Measurements from ENCODE around the gene SYCP3. TPM values are rescaled to one million over a fixed set of nuclear protein-coding genes. Genes with fewer than 3 reads are reported as not detected.

The SYCP3 gene
- total and polyA plus RNA-seq, 8 donors = 0.06 to 0.31 (median 0.25) TPM; not detected in 3

GRCh38 chr12:101694986-101695385, 44.3 kb downstream of the SYCP3 start:
- TF ChIP-seq CTCF (IDR thresholded peaks at IDR 0.05) = no peak
- peaks cover 8 to 20% (median 9%) of the 10 kb centered on the region in 3 donors for H3K4me1 ChIP-seq
- no peaks in the 10 kb centered on the region for H3K27me3 ChIP-seq
- ATAC-seq (no peak), DNase-seq (no peak), FAIRE-seq (no peak)
- H3K36me3 ChIP-seq = no peaks in the 10 kb centered on the region
- no peak overlapping the region for H3K4me3 ChIP-seq
- H3K27ac ChIP-seq = no peak overlapping the region
- H3K9me3 ChIP-seq = no peaks in the 10 kb centered on the region
- intact Hi-C loops (cut with DNase I) = no loop called here
- 96 to 99% methylated on average over 2 of the region's 2 CpGs for WGBS, 2 donors

GRCh38 chr12:101694297-101694848, 44.9 kb downstream of the SYCP3 start:
- no peak for FAIRE-seq
- no peak for TF ChIP-seq CTCF (IDR thresholded peaks at IDR 0.05)
- WGBS, 2 donors = 94 to 96% methylated on average over 2 of the region's 2 CpGs

GRCh38 chr12:101691503-101692096, 47.7 kb downstream of the SYCP3 start:
- Histone ChIP-seq H3K36me3 (no peaks in the 10 kb centered on the region), H3K9me3 (no peaks in the 10 kb centered on the region), H3K4me3 (no peak overlapping the region), H3K4me1 (peaks cover 5 to 8% (median 6%) of the 10 kb centered on the region in 3 donors), H3K27ac (no peak overlapping the region), H3K27me3 (no peaks in the 10 kb centered on the region)
- ATAC-seq (no peak), DNase-seq (no peak), FAIRE-seq (no peak)
- intact Hi-C loops (cut with DNase I) = no loop called here
- 89 to 100% methylated on average over 1 of the region's 1 CpG for WGBS, 2 donors
- TF ChIP-seq CTCF (IDR thresholded peaks at IDR 0.05) = no peak

More at GRCh38 chr12:101694297-101694848, 44.9 kb downstream of the SYCP3 start:
- Histone ChIP-seq H3K4me3 (no peak overlapping the region), H3K27ac (no peak overlapping the region), H3K9me3 (no peaks in the 10 kb centered on the region), H3K36me3 (no peaks in the 10 kb centered on the region), H3K4me1 (peaks cover 8 to 17% (median 9%) of the 10 kb centered on the region in 3 donors), H3K27me3 (no peaks in the 10 kb centered on the region)
- DNase-seq (no peak), ATAC-seq (no peak)
- intact Hi-C loops (cut with DNase I) = no loop called here

- Histone ChIP-seq H3K36me3 (no peaks in the 10 kb centered on the region), H3K4me1 (no peaks in the 10 kb centered on the region), H3K27ac (no peak overlapping the region), H3K4me3 (no peak overlapping the region), H3K9me3 (no peaks in the 10 kb centered on the region), H3K27me3 (no peaks in the 10 kb centered on the region)
- ATAC-seq (no peak), FAIRE-seq (no peak), DNase-seq (no peak)
- intact Hi-C loops (cut with DNase I) = no loop called here
- no peak for TF ChIP-seq CTCF (IDR thresholded peaks at IDR 0.05)
- WGBS, 2 donors = 54 to 70% methylated on average over 3 of the region's 3 CpGs
Observed at GRCh38 chr12:101690544-101691098, 48.6 kb downstream of the SYCP3 start.

- no peaks in the 10 kb centered on the region for H3K9me3 ChIP-seq
- 92 to 100% methylated on average over 1 of the region's 1 CpG for WGBS, 2 donors
- H3K27me3 ChIP-seq = no peaks in the 10 kb centered on the region
- intact Hi-C loops (cut with DNase I) = no loop called here
- no peak for FAIRE-seq
- H3K4me3 ChIP-seq = no peak overlapping the region
- no peak for DNase-seq
- no peaks in the 10 kb centered on the region for H3K36me3 ChIP-seq
- no peak for ATAC-seq
- no peaks in the 10 kb centered on the region for H3K4me1 ChIP-seq
- no peak overlapping the region for H3K27ac ChIP-seq
- no peak for TF ChIP-seq CTCF (IDR thresholded peaks at IDR 0.05)
Observed at GRCh38 chr12:101686176-101686575, 53.1 kb downstream of the SYCP3 start.

Measured in pancreas (tissue), 10 donors.